HL-60/S4 treated with phorbol 12-myristate 13-acetate at 8.2 ng/mL for 4 days and 3 days (cell line): ENCODE data around the gene DDX39B.
"Not testable (repeated sequence)": the region's sequence is repeated elsewhere in the genome, so short reads cannot be mapped to it uniquely, and the experiment has no call there.

Source experiments
- in situ Hi-C: fragments of 300-500 bp; cut with MboI; formaldehyde crosslinking; loops from 2 replicates; pipeline ENCODE4 v1.15.0; 2022; ENCODE audit warnings: low sequenced_read_pairs

Gene DDX39B

GRCh38 chr6:31529329-31530150 lies 12.3 kb downstream of the DDX39B start:
- in situ Hi-C loops, result no loop called here

- in situ Hi-C loops, result no loop called here
These were observed 12.9 kb downstream of the DDX39B start, which contains the start of gene MCCD1 for GRCh38 chr6:31528821-31529328. Gene MCCD1, plus strand, starts transcription at chr6:31528962. Its CDS starts 53 bp downstream, at chr6:31529015.

- in situ Hi-C loops, result no loop called here
These were observed 13.5 kb downstream of the DDX39B start for GRCh38 chr6:31528307-31528777.

GRCh38 chr6:31525932-31526591 lies 15.7 kb downstream of the DDX39B start:
- in situ Hi-C loops, result no loop called here

- in situ Hi-C loops, result no loop called here
These were observed 16.3 kb downstream of the DDX39B start for GRCh38 chr6:31525553-31525931.

DNA sequence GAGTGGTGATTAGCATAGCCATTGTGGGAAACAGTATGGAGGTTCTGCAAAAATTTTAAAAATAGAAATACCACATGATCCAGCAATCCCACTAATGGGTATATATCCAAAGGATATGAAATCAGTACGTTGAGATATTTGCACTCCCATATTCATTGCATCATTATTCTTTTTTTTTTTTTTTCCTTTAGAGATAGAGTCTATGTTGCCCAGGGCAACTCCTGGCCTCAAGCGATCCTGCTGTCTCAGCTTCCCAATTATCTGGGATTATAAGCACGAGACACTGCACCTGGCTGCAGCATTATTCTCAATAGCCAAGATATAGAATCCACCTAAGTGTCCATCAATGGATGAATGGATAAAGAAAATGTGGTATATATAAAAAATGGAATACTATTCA lies 20.0 kb downstream of the DDX39B start:
- in situ Hi-C loops, result no loop called here

DNA sequence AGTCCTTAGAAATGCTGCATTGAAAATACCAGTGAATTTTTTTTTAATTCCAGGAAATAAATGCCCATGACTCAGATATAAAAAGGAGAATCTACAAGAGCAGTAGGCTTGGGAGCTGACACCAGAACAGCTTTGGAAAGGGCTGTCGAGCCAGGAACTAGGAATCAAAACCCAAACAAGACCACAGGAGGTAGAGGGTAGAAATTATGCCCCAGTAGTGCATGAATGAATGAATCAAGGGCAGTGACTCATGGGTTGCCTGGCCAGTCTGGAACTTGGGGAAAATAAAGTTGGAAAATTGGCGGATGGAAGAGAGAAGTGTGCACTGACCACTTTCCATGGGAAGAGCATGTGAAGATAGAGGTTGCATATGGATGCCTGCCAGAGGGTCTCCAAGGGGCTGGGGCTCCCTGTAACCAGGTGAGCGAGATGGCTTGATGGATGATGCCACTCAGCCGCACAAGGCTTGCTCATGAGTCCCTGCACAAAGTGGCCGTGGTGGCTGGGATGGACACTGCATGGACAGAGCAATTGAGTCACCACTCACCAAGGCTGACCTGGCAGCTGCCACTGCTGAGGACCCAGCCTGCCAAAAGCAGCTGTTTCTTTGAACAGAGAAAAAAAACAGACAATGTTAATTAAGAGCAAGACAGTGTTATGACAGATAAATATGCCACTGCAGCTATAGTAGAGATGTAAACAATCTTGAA lies 28.2 kb downstream of the DDX39B start:
- in situ Hi-C loops, result no loop called here

GRCh38 chr6:31510007-31510406 lies 31.8 kb downstream of the DDX39B start:
- in situ Hi-C loops, result no loop called here

- in situ Hi-C loops, result not testable (repeated sequence)
These were observed 32.8 kb downstream of the DDX39B start for GRCh38 chr6:31509036-31509435.

DNA sequence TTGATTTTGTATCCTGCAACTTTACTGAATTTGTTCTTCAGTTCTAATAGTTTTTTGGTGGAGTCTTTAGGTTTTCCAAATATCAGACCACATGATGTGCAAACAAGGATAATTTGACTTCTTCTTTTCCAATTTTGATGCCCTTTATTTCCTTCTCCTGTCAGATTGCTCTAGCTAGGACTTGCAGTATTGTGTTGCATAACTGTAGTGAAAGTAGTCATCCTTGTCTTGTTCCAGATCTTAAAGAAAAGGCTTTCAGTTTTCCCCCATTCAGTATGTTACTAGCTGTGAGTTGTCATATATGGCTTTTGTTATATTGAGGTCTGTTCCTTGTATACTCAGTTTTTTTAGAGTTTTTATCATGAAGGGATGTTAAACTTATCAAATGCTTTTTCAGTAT lies 39.2 kb downstream of the DDX39B start:
- in situ Hi-C loops, result no loop called here

- in situ Hi-C loops, result not testable (repeated sequence)
These were observed 42.2 kb downstream of the DDX39B start for GRCh38 chr6:31499648-31500047.

- in situ Hi-C loops, result no loop called here
These were observed 43.1 kb downstream of the DDX39B start for GRCh38 chr6:31498748-31499147.

DNA sequence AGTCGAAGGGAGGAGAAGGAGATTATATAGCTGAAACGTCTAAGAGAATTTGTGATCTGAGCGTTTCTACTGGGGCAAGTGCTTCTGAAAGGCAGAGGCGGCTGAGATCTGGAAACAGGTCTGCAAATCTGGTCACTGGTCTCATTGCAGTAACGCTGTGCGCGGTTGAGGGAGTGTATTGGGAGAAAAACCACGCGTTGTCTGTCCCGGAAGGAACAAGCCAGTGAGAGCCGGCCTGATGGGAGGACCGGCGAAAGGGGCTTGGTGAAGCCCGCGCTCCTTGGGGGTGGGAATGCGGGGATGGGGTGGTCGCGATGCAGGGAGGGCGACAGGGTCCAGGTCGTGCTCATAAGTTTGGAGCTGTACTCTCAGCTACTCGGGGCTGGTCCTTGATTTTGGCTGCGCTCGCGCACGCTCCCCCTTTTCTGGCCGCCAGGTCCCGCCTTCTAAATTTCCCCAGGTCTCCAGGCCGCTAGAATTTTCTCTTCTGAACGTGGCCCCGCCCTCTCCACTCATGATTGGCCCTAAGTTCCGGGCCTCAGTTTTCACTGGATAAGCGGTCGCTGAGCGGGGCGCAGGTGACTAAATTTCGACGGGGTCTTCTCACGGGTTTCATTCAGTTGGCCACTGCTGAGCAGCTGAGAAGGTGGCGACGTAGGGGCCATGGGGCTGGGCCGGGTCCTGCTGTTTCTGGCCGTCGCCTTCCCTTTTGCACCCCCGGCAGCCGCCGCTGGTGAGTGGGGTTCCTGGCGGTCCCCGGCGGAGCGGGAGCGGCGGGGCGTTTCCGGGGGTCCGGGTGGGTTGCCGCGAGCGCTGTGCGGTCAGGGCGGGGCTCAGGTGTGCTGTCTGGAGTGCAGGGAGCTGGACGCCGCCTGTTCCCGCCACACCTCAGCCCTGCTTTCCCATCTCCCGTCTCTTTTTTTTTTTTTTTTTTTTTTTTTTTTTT lies 44.0 kb downstream of the DDX39B start, which contains the start of gene MICB:
Gene MICB, plus strand, starts transcription at position 615 of the 946 bp plus-strand sequence. Its CDS starts 49 bp downstream, at position 664.
- in situ Hi-C loops, result no loop called here

DNA sequence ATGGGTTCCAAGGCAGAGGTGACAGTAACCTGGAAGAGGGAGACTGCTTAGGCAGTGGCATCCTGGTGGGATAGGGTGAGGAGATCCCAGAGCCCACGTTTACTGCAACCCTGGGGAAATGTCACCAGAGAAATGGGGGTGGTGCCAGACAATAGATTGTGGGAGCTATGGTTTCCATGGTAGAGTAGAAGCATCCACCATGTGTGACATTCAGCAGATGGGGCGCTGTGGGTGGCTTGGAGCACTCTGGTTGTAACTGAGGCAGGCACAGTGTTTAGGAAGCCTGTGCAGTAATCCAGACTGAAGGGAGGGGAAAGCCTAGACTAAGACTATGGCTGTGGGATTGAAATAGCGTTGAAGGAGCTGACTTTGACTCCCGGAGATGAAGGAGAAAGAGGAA lies 45.0 kb downstream of the DDX39B start:
- in situ Hi-C loops, result not testable (repeated sequence)

- in situ Hi-C loops, result no loop called here
These were observed 46.2 kb downstream of the DDX39B start for GRCh38 chr6:31495580-31495979.

GRCh38 chr6:31493875-31494694 lies 47.7 kb downstream of the DDX39B start:
- in situ Hi-C loops, result no loop called here

DNA sequence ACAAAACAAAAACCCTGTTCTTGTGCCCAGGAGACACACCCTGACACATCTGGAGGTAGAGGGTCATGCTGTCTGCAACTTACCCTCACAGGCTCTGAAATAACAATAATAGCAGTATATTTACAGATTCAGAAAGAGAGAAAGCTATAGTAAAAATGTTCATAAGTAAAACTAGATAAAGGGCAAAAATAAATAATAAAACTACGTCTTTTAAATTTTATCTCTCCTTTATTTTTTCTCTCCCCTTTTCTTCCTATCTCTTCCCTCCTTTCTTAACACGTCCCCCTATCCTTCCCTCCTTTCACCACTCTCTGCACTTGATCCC lies 48.3 kb downstream of the DDX39B start:
- in situ Hi-C loops, result not testable (repeated sequence)

GRCh38 chr6:31490115-31490873 lies 51.5 kb downstream of the DDX39B start:
- in situ Hi-C loops, result no loop called here

DNA sequence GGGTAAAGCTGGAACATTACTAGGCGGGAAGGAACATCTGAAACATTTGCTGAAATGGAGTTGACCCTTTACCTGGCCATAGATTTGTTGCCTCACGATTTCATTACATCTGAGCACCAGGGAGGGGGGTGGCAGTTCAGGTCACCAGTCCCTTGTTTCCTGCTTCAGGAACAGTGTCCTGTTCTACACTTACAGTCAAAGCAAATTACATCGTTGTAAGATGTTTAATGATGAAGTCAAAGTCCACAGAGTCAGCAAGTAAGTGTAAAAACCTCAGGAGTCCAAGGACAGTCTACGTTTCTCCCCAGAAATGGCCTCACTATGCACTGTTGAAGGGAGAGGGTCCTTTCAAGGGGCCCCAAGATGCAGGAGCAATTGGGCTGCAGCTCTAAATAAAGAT lies 52.7 kb downstream of the DDX39B start:
- in situ Hi-C loops, result no loop called here
